Left lung (tissue), 10 donors: ENCODE data around the gene TTC16. TPM values are rescaled to one million over a fixed set of nuclear protein-coding genes. Genes with fewer than 3 reads are reported as not detected.

ENCODE experiments used
- ATAC-seq: fragments of 200-7000 bp; cut with Tn5 transposase; one replicate; pipeline ENCODE4 v1.9.1; 2020; ENCODE audit warnings: moderate library complexity
- DNase-seq, 4 donors: peaks; one replicate each; pipeline ENCODE4 v3.0.0-alpha.2; 2013 to 2020
- H3K27ac ChIP-seq, 2 donors: fragments of 200-600 bp; sonication (generic) in 1 of 2; one replicate each; pipeline versions ENCODE4 v1.5.0 to v1.8.0; 2020 to 2021
- H3K27me3 ChIP-seq, 2 donors: fragments of 200-600 bp; sonication (generic) in 1 of 2; one replicate each; pipeline versions ENCODE4 v1.5.0 to v1.8.0; 2020 to 2021
- H3K36me3 ChIP-seq, 2 donors: fragments of 200-600 bp; sonication (generic) in 1 of 2; one replicate each; pipeline versions ENCODE4 v1.5.0 to v1.8.0; 2020 to 2021
- H3K4me1 ChIP-seq, 2 donors: fragments of 200-600 bp; one replicate each; pipeline ENCODE4 v1.8.0; 2021
- H3K4me3 ChIP-seq, 2 donors: fragments of 200-600 bp; sonication (generic) in 1 of 2; one replicate each; pipeline versions ENCODE4 v1.5.0 to v1.8.0; 2020 to 2021; ENCODE audit warnings: mild to moderate bottlenecking in 1 of 2
- H3K9me3 ChIP-seq, 2 donors: fragments of 200-600 bp; sonication (generic) in 1 of 2; one replicate each; pipeline versions ENCODE4 v1.5.0 to v1.8.0; 2020 to 2021
- CTCF ChIP-seq, 2 donors: fragments of 200-600 bp; sonication (generic) in 1 of 2; IDR thresholded peaks; one replicate each; pipeline versions ENCODE4 v1.5.0 to v1.8.0; 2021; ENCODE audit warnings: antibody characterized with exemption in 2 of 2
- intact Hi-C, 2 donors: fragments of 100-400 bp; cut with DNase I; formaldehyde crosslinking; loops; one replicate each; pipeline versions ENCODE4 v1.11.2 to v1.14.2; 2022
- polyA plus RNA-seq, 6 donors: library from polyadenylated mRNA; unstranded; fragments of 120-200 nt; gene quantifications; one replicate each; pipeline ENCODE4 v1.2.1, GENCODE V29; 2013; ENCODE audit not compliant: insufficient read length in 6 of 6
- total RNA-seq, 2 donors: library from RNA; stranded (reverse); fragmentation: NEBNext Ultra II Directional; extraction: Animal tissue kit (Norgen Biotek cat#: 25700); gene quantifications; one replicate each; pipeline ENCODE4 v1.2.1, GENCODE V29; 2021
- donor health status: DM: no; HTN: yes; CAD: no.
- donor health status: DM: no; HTN: no; CAD: no.

The TTC16 gene
- total and polyA plus RNA-seq, 8 donors: 0.15 to 1.4 (median 0.78) TPM

GRCh38 chr9:127711226-127711701 lies 4.6 kb upstream of the TTC16 start:
- DNase-seq (no peak), ATAC-seq (no peak)
- H3K27ac ChIP-seq: no peak overlapping the region
- no peaks in the 10 kb centered on the region for H3K36me3 ChIP-seq
- H3K4me3 ChIP-seq: no peak overlapping the region
- no peak for TF ChIP-seq CTCF (IDR thresholded peaks at IDR 0.05)
- no peaks in the 10 kb centered on the region for H3K9me3 ChIP-seq
- H3K4me1 ChIP-seq: peaks cover 3 to 16% of the 10 kb centered on the region in 2 donors
- intact Hi-C loops: no loop called here
- H3K27me3 ChIP-seq: no peaks in the 10 kb centered on the region

GRCh38 chr9:127711831-127712274 lies 4.0 kb upstream of the TTC16 start:
- DNase-seq (no peak), ATAC-seq (no peak)
- TF ChIP-seq CTCF (IDR thresholded peaks at IDR 0.05): no peak
- intact Hi-C loops: no loop called here
- H3K27me3 ChIP-seq: no peaks in the 10 kb centered on the region
- no peak overlapping the region for H3K27ac ChIP-seq
- H3K36me3 ChIP-seq: no peaks in the 10 kb centered on the region
- H3K4me3 ChIP-seq: no peak overlapping the region
- no peaks in the 10 kb centered on the region for H3K9me3 ChIP-seq
- peaks cover 4 to 17% of the 10 kb centered on the region in 2 donors for H3K4me1 ChIP-seq

GRCh38 chr9:127712371-127712770 lies 3.5 kb upstream of the TTC16 start:
- Histone ChIP-seq H3K9me3 (no peaks in the 10 kb centered on the region), H3K4me3 (no peak overlapping the region), H3K27ac (no peak overlapping the region), H3K27me3 (no peaks in the 10 kb centered on the region), H3K4me1 (peaks cover 4 to 17% of the 10 kb centered on the region in 2 donors), H3K36me3 (no peaks in the 10 kb centered on the region)
- no peak for DNase-seq
- intact Hi-C loops: no loop called here
- TF ChIP-seq CTCF (IDR thresholded peaks at IDR 0.05): no peak
- ATAC-seq: no peak

- ATAC-seq: no peak
- intact Hi-C loops: no loop called here
Measured at GRCh38 chr9:127712867-127713266, 3.0 kb upstream of the TTC16 start.

More at GRCh38 chr9:127712867-127713266, 3.0 kb upstream of the TTC16 start:
- DNase-seq: no peak
- no peaks in the 10 kb centered on the region for H3K36me3 ChIP-seq
- no peak overlapping the region for H3K4me3 ChIP-seq
- H3K4me1 ChIP-seq: peaks cover 4 to 17% of the 10 kb centered on the region in 2 donors
- H3K27me3 ChIP-seq: no peaks in the 10 kb centered on the region
- H3K27ac ChIP-seq: no peak overlapping the region
- no peaks in the 10 kb centered on the region for H3K9me3 ChIP-seq
- no peak for TF ChIP-seq CTCF (IDR thresholded peaks at IDR 0.05)
